ENCODE results near the gene SLC52A3.
"Not testable (repeated sequence)": the region's sequence is repeated elsewhere in the genome, so short reads cannot be mapped to it uniquely, and the experiment has no call there.

The SLC52A3 gene

DNA sequence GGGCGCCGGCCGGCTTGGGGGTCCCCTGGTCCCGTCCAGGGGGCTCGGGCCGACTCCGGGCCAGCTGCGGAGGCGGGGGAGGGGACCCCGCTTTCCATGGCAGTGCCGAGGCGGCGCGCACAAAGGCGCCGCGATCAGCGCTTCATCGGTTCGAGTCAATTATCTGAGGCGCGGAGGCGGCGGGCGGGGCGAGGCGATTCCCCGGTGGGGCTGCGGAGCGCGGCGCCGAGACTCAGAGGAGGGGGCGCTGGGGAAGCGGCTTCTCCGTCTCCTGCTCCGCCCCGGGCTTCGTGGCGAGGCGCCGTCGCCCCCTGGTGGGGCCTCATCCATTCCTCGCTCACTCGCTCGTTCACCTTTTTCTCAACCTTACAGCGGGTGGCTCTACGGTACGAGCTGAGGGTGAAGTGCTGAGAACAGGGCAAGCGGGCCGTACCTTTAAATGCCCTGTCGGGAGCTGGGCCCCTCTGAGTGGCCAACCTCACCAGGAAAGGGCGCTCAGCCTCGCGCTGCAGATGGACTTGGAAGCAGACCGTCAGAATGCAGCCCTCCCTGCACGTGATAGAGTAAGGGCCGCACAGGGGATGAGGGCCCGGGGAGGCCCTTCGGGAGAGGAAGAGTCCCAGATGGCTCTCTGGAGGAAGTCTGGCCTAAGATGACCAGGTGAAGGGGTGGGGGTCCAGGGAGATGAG is 39.9 kb downstream of the SLC52A3 start:
- Histone ChIP-seq H3K36me3 (no peaks in the 10 kb centered on the region), H3K27ac (no peak overlapping the region), H3K9me3 (no peaks in the 10 kb centered on the region), H3K4me1 (peaks cover 0 to 11% (median 8%) of the 10 kb centered on the region in 4 donors), H3K27me3 (peaks cover 0 to 61% of the 10 kb centered on the region in 2 donors), H3K4me3 (peak overlapping the region; percentile 14 to 41)
- no peak for DNase-seq
- intact Hi-C loops (cut with DNase I; ENCODE audit: low total_unique reads), result no loop called here
- TF ChIP-seq, protein P1, sequence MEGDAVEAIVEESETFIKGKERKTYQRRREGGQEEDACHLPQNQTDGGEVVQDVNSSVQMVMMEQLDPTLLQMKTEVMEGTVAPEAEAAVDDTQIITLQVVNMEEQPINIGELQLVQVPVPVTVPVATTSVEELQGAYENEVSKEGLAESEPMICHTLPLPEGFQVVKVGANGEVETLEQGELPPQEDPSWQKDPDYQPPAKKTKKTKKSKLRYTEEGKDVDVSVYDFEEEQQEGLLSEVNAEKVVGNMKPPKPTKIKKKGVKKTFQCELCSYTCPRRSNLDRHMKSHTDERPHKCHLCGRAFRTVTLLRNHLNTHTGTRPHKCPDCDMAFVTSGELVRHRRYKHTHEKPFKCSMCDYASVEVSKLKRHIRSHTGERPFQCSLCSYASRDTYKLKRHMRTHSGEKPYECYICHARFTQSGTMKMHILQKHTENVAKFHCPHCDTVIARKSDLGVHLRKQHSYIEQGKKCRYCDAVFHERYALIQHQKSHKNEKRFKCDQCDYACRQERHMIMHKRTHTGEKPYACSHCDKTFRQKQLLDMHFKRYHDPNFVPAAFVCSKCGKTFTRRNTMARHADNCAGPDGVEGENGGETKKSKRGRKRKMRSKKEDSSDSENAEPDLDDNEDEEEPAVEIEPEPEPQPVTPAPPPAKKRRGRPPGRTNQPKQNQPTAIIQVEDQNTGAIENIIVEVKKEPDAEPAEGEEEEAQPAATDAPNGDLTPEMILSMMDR (IDR thresholded peaks at IDR 0.05), result peak; percentile 25 to 33

DNA sequence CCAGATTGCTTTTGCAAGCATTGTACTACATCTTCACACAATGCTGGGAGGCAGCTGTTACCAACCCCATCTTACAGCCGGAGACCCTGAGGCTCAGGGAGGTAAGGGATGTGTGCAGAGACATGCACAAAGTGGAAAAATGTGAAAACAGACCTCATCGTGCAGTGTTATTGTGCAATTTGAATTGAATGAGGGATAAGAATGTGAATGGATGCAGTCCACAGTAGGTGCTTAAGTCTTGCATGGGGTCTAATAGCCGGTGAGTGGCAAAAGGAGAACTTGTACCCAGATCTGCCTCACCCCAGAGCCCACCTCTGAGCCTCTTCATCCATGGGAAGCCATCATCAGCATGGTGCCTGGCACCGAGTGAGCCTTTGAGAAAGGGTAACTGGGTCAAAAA is 42.1 kb downstream of the SLC52A3 start:
- intact Hi-C loops (cut with DNase I; ENCODE audit: low total_unique reads), result no loop called here

DNA sequence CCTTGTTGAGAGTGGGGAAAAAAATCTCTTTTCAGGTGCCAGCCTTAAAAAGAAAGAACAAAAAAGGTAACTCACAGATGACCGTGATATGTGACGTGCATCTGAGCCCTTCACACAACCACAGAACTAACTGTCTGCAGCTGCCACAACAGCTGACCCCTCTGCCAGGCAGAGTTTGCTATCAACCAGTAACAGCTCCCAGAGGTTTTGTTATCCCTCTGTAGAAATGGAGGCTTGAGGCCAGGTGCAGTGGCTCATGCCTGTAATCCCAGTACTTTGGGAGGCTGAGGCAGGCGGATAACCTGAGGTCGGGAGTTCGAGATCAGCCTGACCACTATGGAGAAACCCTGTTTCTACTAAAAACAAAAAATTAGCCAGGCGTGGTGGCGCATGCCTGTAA is 42.8 kb downstream of the SLC52A3 start:
- H3K27me3 ChIP-seq, result peaks cover 0 to 72% of the 10 kb centered on the region in 2 donors
- intact Hi-C loops (cut with DNase I; ENCODE audit: low total_unique reads), result no loop called here
- no peak for DNase-seq

More for the DNA sequence above, 42.1 kb downstream of the SLC52A3 start:
- no peaks in the 10 kb centered on the region for H3K36me3 ChIP-seq
- TF ChIP-seq, protein P1 (IDR thresholded peaks at IDR 0.05), result no peak
- no peaks in the 10 kb centered on the region for H3K9me3 ChIP-seq
- no peak overlapping the region for H3K27ac ChIP-seq
- DNase-seq, result no peak
- peaks cover 0 to 67% of the 10 kb centered on the region in 2 donors for H3K27me3 ChIP-seq
- no peak overlapping the region for H3K4me3 ChIP-seq
- peaks cover 0 to 11% (median 8%) of the 10 kb centered on the region in 4 donors for H3K4me1 ChIP-seq

DNA sequence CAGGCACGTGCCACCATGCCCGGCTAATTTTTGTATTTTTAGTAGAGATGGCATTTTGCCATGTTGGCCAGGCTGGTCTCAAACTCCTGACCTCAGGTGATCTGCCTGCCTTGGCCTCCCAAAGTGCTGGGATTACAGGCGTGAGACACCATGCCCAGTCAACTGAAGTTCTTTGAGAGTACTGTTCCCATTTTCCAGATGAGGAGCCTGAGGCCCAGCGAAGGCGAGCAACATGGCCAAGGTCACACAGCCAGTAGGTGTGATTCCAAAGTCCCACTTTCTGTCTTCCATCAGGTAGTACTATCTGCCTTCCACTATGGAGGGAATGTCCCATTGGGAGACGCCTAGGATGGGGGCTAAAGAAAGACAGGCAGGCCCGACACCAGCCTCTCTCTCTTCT is 43.5 kb downstream of the SLC52A3 start:
- peaks cover 0 to 11% (median 8%) of the 10 kb centered on the region in 4 donors for H3K4me1 ChIP-seq
- DNase-seq; H3K27ac ChIP-seq; H3K4me3 ChIP-seq; H3K9me3 ChIP-seq; intact Hi-C loops (cut with DNase I; ENCODE audit: low total_unique reads); H3K36me3 ChIP-seq: not testable (repeated sequence)
- peaks cover 0 to 69% of the 10 kb centered on the region in 2 donors for H3K27me3 ChIP-seq

More for the DNA sequence above, 42.8 kb downstream of the SLC52A3 start:
- H3K4me1 ChIP-seq, result peaks cover 0 to 11% (median 8%) of the 10 kb centered on the region in 4 donors
- no peak overlapping the region for H3K4me3 ChIP-seq
- no peaks in the 10 kb centered on the region for H3K9me3 ChIP-seq
- H3K36me3 ChIP-seq, result no peaks in the 10 kb centered on the region
- TF ChIP-seq, protein P1 (IDR thresholded peaks at IDR 0.05), result no peak
- no peak overlapping the region for H3K27ac ChIP-seq

DNA sequence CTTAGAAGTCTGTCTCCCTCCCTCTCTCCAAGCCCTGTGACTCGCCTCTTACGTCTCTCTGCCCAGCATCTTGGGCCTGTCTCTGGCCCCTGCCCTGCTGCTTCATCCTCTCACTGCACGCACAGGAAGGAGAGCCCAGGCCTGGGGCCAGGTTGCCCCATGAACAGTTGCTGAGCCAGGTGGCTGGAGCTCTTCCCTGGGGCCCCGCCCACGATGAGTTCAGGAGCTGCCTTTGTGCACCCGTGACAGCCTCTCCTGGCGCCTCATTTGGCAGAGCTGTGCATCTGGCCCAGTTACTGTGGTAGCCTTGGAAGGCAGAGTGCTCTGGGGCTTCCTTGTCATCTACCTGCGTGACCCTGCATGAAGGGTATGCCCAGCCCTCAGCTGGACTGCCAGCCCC is 44.5 kb downstream of the SLC52A3 start:
- no peaks in the 10 kb centered on the region for H3K9me3 ChIP-seq
- no peak overlapping the region for H3K4me3 ChIP-seq
- TF ChIP-seq, protein P1 (IDR thresholded peaks at IDR 0.05), result no peak
- intact Hi-C loops (cut with DNase I; ENCODE audit: low total_unique reads), result no loop called here
- DNase-seq, result no peak
- peaks cover 0 to 60% of the 10 kb centered on the region in 2 donors for H3K27me3 ChIP-seq
- H3K36me3 ChIP-seq, result no peaks in the 10 kb centered on the region
- H3K4me1 ChIP-seq, result peaks cover 0 to 10% (median 8%) of the 10 kb centered on the region in 4 donors
- no peak overlapping the region for H3K27ac ChIP-seq

DNA sequence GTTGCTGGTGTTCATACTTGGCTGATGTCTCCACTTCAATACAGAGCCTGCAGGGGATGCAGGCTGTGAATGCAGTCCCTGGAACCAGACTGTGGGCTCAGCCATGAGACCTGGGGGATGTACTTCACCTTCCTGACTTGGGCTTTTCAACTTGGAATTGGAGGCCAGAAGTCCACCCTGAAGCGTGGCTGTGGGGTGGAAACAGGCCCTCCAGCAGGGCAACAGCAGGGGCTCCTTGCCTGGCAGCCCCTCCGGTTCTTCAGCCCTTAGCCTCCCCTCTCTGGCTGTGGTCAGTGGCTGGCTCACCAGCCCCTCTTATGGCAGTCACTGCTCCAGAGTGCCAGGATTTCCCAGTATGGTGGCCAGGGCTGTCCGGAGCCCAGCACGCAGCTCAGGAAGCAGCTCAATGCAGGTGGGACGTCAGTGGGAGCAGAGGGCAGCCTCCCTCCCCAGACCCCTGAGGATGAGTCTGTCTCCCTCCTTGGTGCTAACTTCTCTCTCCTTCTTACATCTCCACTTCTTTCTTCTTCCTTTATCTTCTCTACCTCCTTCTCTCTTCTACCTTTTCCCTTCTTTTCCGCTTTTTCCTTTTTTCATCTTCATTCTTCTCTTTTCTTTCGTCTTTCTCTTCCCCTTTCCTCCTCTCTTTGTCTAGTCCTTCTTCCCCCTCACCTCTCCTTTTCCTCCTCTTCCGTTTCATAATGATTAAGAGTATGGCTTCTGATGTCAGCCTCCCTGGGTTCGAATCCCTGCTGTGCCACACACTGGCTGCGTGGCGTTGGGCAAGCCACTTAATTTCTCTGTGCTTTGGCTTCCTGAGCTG is 45.3 kb downstream of the SLC52A3 start:
- no peak for DNase-seq
- H3K9me3 ChIP-seq, result no peaks in the 10 kb centered on the region
- H3K27me3 ChIP-seq, result peaks cover 0 to 53% of the 10 kb centered on the region in 2 donors
- H3K4me1 ChIP-seq, result peaks cover 0 to 3% (median 2%) of the 10 kb centered on the region in 4 donors
- H3K36me3 ChIP-seq, result no peaks in the 10 kb centered on the region
- H3K27ac ChIP-seq, result no peak overlapping the region
- intact Hi-C loops (cut with DNase I; ENCODE audit: low total_unique reads), result no loop called here
- no peak overlapping the region for H3K4me3 ChIP-seq
- TF ChIP-seq, protein P1 (IDR thresholded peaks at IDR 0.05), result no peak
